ENCODE results near the gene ST3GAL6. TPM values are rescaled to one million over a fixed set of nuclear protein-coding genes. Genes with fewer than 3 reads are reported as not detected.

Gene ST3GAL6
- total and polyA plus RNA-seq, 9 of the 15 experiments (the other 6 are each of a cell fraction or from before 2014, with no cell fraction given) = 0.14 TPM; not detected in 8

GRCh38 chr3:98730886-98731537, 32.1 kb upstream of the ST3GAL6 start (continued):
- TF ChIP-seq MGA (IDR thresholded peaks at IDR 0.05) (no peak), CHD7 (IDR thresholded peaks at IDR 0.05; ENCODE audit: low read depth, low read length) (no peak)

Data from K562 (cell line).